Measurements from ENCODE around the gene KNDC1. TPM values are rescaled to one million over a fixed set of nuclear protein-coding genes. Genes with fewer than 3 reads are reported as not detected.

The KNDC1 gene
- polyA plus RNA-seq, 1 donor (not counting 4 experiments of a cell fraction or from before 2014, with no cell fraction given): 0.20 TPM

DNA sequence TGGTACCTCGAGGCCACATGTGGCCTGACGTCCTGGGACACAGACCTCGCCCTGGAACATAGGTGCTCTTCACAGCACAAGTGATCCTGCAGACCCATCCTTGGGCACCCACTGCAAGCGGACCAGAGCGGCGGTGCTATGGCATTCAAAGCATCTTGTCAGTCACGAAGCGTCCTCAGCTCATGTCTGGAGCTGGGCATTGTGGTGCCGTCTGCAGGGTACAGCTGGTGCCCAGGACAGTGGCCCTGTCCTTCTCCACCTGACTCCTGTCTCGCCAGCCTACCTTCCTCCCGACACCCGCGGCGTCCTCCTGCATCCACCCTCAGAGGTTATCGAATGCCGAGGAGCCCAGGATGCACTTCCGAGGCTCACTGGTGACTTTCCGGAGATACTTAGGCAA is 45.8 kb upstream of the KNDC1 start:
- dilution Hi-C loops (cut with MboI; ENCODE audit: extremely low pct_ligation_motif_present, low sequenced_read_pairs): no loop called here
- Histone ChIP-seq H3K36me3 (ENCODE audit: control insufficient read depth in 2 of 2, extremely low read depth in 1 of 2, insufficient read depth in 2 of 2, low read length in 2 of 2) (no peaks in the 10 kb centered on the region), H3K9me1 (ENCODE audit: control insufficient read depth, extremely low read depth, insufficient read depth, low read length) (no peaks in the 10 kb centered on the region), H3K4me1 (ENCODE audit: control insufficient read depth, extremely low read depth, insufficient read depth, low read length) (no peaks in the 10 kb centered on the region), H2AFZ (ENCODE audit: control insufficient read depth, low read length) (no peak overlapping the region), H3K79me2 (ENCODE audit: control insufficient read depth, insufficient read depth, low read length) (no peaks in the 10 kb centered on the region), H3K27me3 (ENCODE audit: control insufficient read depth, extremely low read depth, insufficient read depth, low read length) (no peaks in the 10 kb centered on the region), H3K4me2 (ENCODE audit: control insufficient read depth, extremely low read depth, insufficient read depth, low read depth, low read length) (no peak overlapping the region), H3K27ac (ENCODE audit: control insufficient read depth, insufficient read depth, low read length) (no peak overlapping the region), H4K20me1 (ENCODE audit: control insufficient read depth, extremely low read depth, insufficient read depth, low read length) (no peaks in the 10 kb centered on the region), H3K9me3 (ENCODE audit: control insufficient read depth, low read depth, low read length) (peaks cover 7% of the 10 kb centered on the region), H3K9ac (ENCODE audit: control insufficient read depth, extremely low read depth, insufficient read depth, low read length) (no peak overlapping the region), H3K4me3 (ENCODE audit: control insufficient read depth in 2 of 3, extremely low read depth in 1 of 3, insufficient read depth in 2 of 3, low read depth in 1 of 3, low read length in 3 of 3) (no peak overlapping the region)
- DNase-seq (ENCODE audit: low read depth, low spot score) (no peak), FAIRE-seq (no peak)
- TF ChIP-seq EZH2 (IDR thresholded peaks at IDR 0.05; ENCODE audit: low read length): no peak
- no peak for TF ChIP-seq CTCF (optimal IDR thresholded peaks at IDR 0.05 in 1 of 3, IDR thresholded peaks at IDR 0.05 in 1 of 3, conservative IDR thresholded peaks at IDR 0.05 in 1 of 3; ENCODE audit: extremely low read depth in 1 of 3, insufficient read depth in 2 of 3, low read length in 3 of 3)

DNA sequence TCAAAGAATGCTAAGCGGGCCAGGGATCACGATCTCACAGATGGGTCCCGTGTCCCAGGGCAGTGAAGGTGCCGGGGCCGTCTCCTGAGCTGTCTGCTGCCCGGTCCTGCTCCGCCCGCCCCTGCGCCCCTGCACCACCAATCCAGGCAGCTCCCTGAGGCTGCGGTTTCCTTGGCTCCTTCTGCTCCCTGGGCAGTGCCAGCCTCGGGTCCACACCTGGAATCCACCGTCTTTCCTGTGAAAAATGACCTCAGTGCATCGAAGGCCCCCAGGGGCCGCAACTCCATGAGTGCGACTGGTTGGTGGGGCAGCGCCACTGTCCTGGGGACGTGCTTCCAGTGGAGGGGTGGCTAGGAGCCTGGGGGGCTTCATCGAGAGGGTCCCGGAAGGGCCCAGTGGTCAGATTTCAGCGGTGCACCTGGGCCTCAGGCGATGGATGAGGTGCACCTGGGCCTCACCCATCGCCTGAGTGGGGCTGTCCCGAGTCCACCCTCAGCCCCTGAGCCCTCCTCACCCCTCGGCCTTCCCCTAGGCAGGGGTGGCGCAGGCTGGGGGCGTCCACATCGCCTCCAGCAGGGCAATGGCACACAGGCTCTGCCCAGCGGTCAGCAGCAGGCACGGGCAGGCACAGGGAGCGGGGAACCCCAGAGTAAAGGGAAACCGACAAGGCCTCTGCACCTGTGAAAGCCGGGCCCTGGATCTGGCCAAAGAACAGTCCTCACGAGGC is 45.1 kb upstream of the KNDC1 start:
- Histone ChIP-seq H3K36me3 (ENCODE audit: control insufficient read depth in 2 of 2, extremely low read depth in 1 of 2, insufficient read depth in 2 of 2, low read length in 2 of 2) (no peaks in the 10 kb centered on the region), H2AFZ (ENCODE audit: control insufficient read depth, low read length) (no peak overlapping the region), H3K4me3 (ENCODE audit: control insufficient read depth in 2 of 3, extremely low read depth in 1 of 3, insufficient read depth in 2 of 3, low read depth in 1 of 3, low read length in 3 of 3) (no peak overlapping the region), H3K9ac (ENCODE audit: control insufficient read depth, extremely low read depth, insufficient read depth, low read length) (no peak overlapping the region), H3K9me3 (ENCODE audit: control insufficient read depth, low read depth, low read length) (peaks cover 7% of the 10 kb centered on the region), H3K27ac (ENCODE audit: control insufficient read depth, insufficient read depth, low read length) (no peak overlapping the region), H3K9me1 (ENCODE audit: control insufficient read depth, extremely low read depth, insufficient read depth, low read length) (no peaks in the 10 kb centered on the region), H3K27me3 (ENCODE audit: control insufficient read depth, extremely low read depth, insufficient read depth, low read length) (no peaks in the 10 kb centered on the region), H3K79me2 (ENCODE audit: control insufficient read depth, insufficient read depth, low read length) (no peaks in the 10 kb centered on the region), H3K4me2 (ENCODE audit: control insufficient read depth, extremely low read depth, insufficient read depth, low read depth, low read length) (no peak overlapping the region), H4K20me1 (ENCODE audit: control insufficient read depth, extremely low read depth, insufficient read depth, low read length) (no peaks in the 10 kb centered on the region), H3K4me1 (ENCODE audit: control insufficient read depth, extremely low read depth, insufficient read depth, low read length) (no peaks in the 10 kb centered on the region)
- FAIRE-seq: no peak
- TF ChIP-seq CTCF (optimal IDR thresholded peaks at IDR 0.05 in 1 of 3, IDR thresholded peaks at IDR 0.05 in 1 of 3, conservative IDR thresholded peaks at IDR 0.05 in 1 of 3; ENCODE audit: extremely low read depth in 1 of 3, insufficient read depth in 2 of 3, low read length in 3 of 3) (no peak), EZH2 (IDR thresholded peaks at IDR 0.05; ENCODE audit: low read length) (no peak)
- dilution Hi-C loops (cut with MboI; ENCODE audit: extremely low pct_ligation_motif_present, low sequenced_read_pairs): no loop called here
- no peak for DNase-seq (ENCODE audit: low read depth, low spot score)
